Measurements from ENCODE around the gene COASY.

Gene COASY

GRCh38 chr17:42561897-42562387 lies at the start of gene COASY:
Gene COASY, plus strand, starts transcription at chr17:42562148. Its CDS starts 475 bp downstream, at chr17:42562623.
- DNase-seq (ENCODE audit: low read depth in 4 of 4, low spot score in 1 of 4) = peak; percentile 81 to 91 (median 84)

GRCh38 chr17:42512246-42512645 lies 49.7 kb upstream of the COASY start:
- no peak for DNase-seq (ENCODE audit: low read depth in 4 of 4, low spot score in 1 of 4)

- DNase-seq (ENCODE audit: low read depth in 4 of 4, low spot score in 1 of 4) = no peak
Observed at GRCh38 chr17:42512733-42513251, 49.2 kb upstream of the COASY start.

- no peak for DNase-seq (ENCODE audit: low read depth in 4 of 4, low spot score in 1 of 4)
Observed at GRCh38 chr17:42513686-42514085, 48.3 kb upstream of the COASY start.

GRCh38 chr17:42514279-42514678 lies 47.7 kb upstream of the COASY start:
- no peak for DNase-seq (ENCODE audit: low read depth in 4 of 4, low spot score in 1 of 4)

- no peak for DNase-seq (ENCODE audit: low read depth in 4 of 4, low spot score in 1 of 4)
Observed at GRCh38 chr17:42514867-42515266, 47.1 kb upstream of the COASY start.

- DNase-seq (ENCODE audit: low read depth in 4 of 4, low spot score in 1 of 4) = peak; percentile 66 to 73 (median 70)
Observed at GRCh38 chr17:42517516-42517915, 44.4 kb upstream of the COASY start.

GRCh38 chr17:42518046-42518754 lies 43.7 kb upstream of the COASY start:
- no peak for DNase-seq (ENCODE audit: low read depth in 4 of 4, low spot score in 1 of 4)

- DNase-seq (ENCODE audit: low read depth in 4 of 4, low spot score in 1 of 4) = no peak
Observed at GRCh38 chr17:42518755-42519545, 43.0 kb upstream of the COASY start.

GRCh38 chr17:42519546-42520491 lies 42.1 kb upstream of the COASY start:
- DNase-seq (ENCODE audit: low read depth in 4 of 4, low spot score in 1 of 4) = no peak

GRCh38 chr17:42520540-42520951 lies 41.4 kb upstream of the COASY start:
- DNase-seq (ENCODE audit: low read depth in 4 of 4, low spot score in 1 of 4) = no peak

GRCh38 chr17:42521036-42521435 lies 40.9 kb upstream of the COASY start:
- no peak for DNase-seq (ENCODE audit: low read depth in 4 of 4, low spot score in 1 of 4)

GRCh38 chr17:42521666-42522262 lies 40.2 kb upstream of the COASY start:
- no peak for DNase-seq (ENCODE audit: low read depth in 4 of 4, low spot score in 1 of 4)

- no peak for DNase-seq (ENCODE audit: low read depth in 4 of 4, low spot score in 1 of 4)
Observed at GRCh38 chr17:42522263-42522790, 39.6 kb upstream of the COASY start.

GRCh38 chr17:42522798-42523278 lies 39.1 kb upstream of the COASY start:
- no peak for DNase-seq (ENCODE audit: low read depth in 4 of 4, low spot score in 1 of 4)

GRCh38 chr17:42525221-42525620 lies 36.7 kb upstream of the COASY start:
- no peak for DNase-seq (ENCODE audit: low read depth in 4 of 4, low spot score in 1 of 4)

GRCh38 chr17:42526031-42526444 lies 35.9 kb upstream of the COASY start:
- no peak for DNase-seq (ENCODE audit: low read depth in 4 of 4, low spot score in 1 of 4)

- no peak for DNase-seq (ENCODE audit: low read depth in 4 of 4, low spot score in 1 of 4)
Observed at GRCh38 chr17:42527932-42528331, 34.0 kb upstream of the COASY start.

GRCh38 chr17:42529061-42529460 lies 32.9 kb upstream of the COASY start:
- DNase-seq (ENCODE audit: low read depth in 4 of 4, low spot score in 1 of 4) = no peak

GRCh38 chr17:42530952-42531454 lies 30.9 kb upstream of the COASY start:
- DNase-seq (ENCODE audit: low read depth in 4 of 4, low spot score in 1 of 4) = no peak
